ENCODE data around the gene GHRL. TPM values are rescaled to one million over a fixed set of nuclear protein-coding genes. Genes with fewer than 3 reads are reported as not detected.

The GHRL gene
- total RNA-seq, 4 donors from 2014 or later = 0.80 TPM; not detected in 3

- WGBS = 94% methylated on average over 8 of the region's 9 CpGs
- no peak for TF ChIP-seq EP300 (IDR thresholded peaks at IDR 0.05)
- TF ChIP-seq POLR2AphosphoS5 (IDR thresholded peaks at IDR 0.05) = no peak
- TF ChIP-seq POLR2A (IDR thresholded peaks at IDR 0.05) = no peak
- no peak for TF ChIP-seq CTCF (IDR thresholded peaks at IDR 0.05)
- Histone ChIP-seq H3K4me3 (no peak overlapping the region), H3K27me3 (no peaks in the 10 kb centered on the region), H3K4me1 (peaks cover 25% of the 10 kb centered on the region), H3K36me3 (peaks cover 6% of the 10 kb centered on the region), H3K27ac (no peak overlapping the region), H3K9me3 (no peaks in the 10 kb centered on the region)
- no peak for DNase-seq (ENCODE audit: low spot score in 2 of 2)
Observed at GRCh38 chr3:10289787-10290355, 2.9 kb downstream of the GHRL start.

- Histone ChIP-seq H3K9me3 (no peaks in the 10 kb centered on the region), H3K27ac (no peak overlapping the region), H3K4me3 (no peak overlapping the region), H3K36me3 (peaks cover 6% of the 10 kb centered on the region), H3K27me3 (no peaks in the 10 kb centered on the region), H3K4me1 (peaks cover 32% of the 10 kb centered on the region)
- TF ChIP-seq POLR2A (IDR thresholded peaks at IDR 0.05) = no peak
- no peak for TF ChIP-seq POLR2AphosphoS5 (IDR thresholded peaks at IDR 0.05)
- WGBS = 76% methylated on average over 9 of the region's 9 CpGs
- no peak for DNase-seq (ENCODE audit: low spot score in 2 of 2)
Observed at GRCh38 chr3:10289077-10289476, 3.7 kb downstream of the GHRL start.

GRCh38 chr3:10288575-10288960 lies 4.2 kb downstream of the GHRL start:
- H3K4me3 ChIP-seq = no peak overlapping the region
- WGBS = 93% methylated on average over 11 of the region's 11 CpGs
- peaks cover 37% of the 10 kb centered on the region for H3K4me1 ChIP-seq
- TF ChIP-seq POLR2A (IDR thresholded peaks at IDR 0.05) (no peak), POLR2AphosphoS5 (IDR thresholded peaks at IDR 0.05) (no peak), CTCF (IDR thresholded peaks at IDR 0.05) (no peak), EP300 (IDR thresholded peaks at IDR 0.05) (no peak)
- H3K27me3 ChIP-seq = no peaks in the 10 kb centered on the region
- peaks cover 6% of the 10 kb centered on the region for H3K36me3 ChIP-seq
- DNase-seq (ENCODE audit: low spot score in 2 of 2) = no peak
- no peak overlapping the region for H3K27ac ChIP-seq
- no peaks in the 10 kb centered on the region for H3K9me3 ChIP-seq

GRCh38 chr3:10287936-10288574 lies 4.7 kb downstream of the GHRL start:
- Histone ChIP-seq H3K4me1 (peaks cover 43% of the 10 kb centered on the region), H3K9me3 (no peaks in the 10 kb centered on the region), H3K27ac (no peak overlapping the region), H3K36me3 (peaks cover 6% of the 10 kb centered on the region), H3K4me3 (no peak overlapping the region), H3K27me3 (no peaks in the 10 kb centered on the region)
- no peak for TF ChIP-seq POLR2A (IDR thresholded peaks at IDR 0.05)
- no peak for TF ChIP-seq EP300 (IDR thresholded peaks at IDR 0.05)
- no peak for TF ChIP-seq POLR2AphosphoS5 (IDR thresholded peaks at IDR 0.05)
- 82% methylated on average over 11 of the region's 12 CpGs for WGBS
- peak in 1 of 2 donors; percentile 57 for DNase-seq (ENCODE audit: low spot score in 2 of 2)

- Histone ChIP-seq H3K4me3 (no peak overlapping the region), H3K27ac (no peak overlapping the region), H3K4me1 (peaks cover 45% of the 10 kb centered on the region), H3K36me3 (peaks cover 6% of the 10 kb centered on the region), H3K27me3 (no peaks in the 10 kb centered on the region), H3K9me3 (no peaks in the 10 kb centered on the region)
- TF ChIP-seq POLR2AphosphoS5 (IDR thresholded peaks at IDR 0.05) (no peak), CTCF (IDR thresholded peaks at IDR 0.05) (peak in 1 of 2 donors; percentile 25)
- 89% methylated on average over 1 of the region's 2 CpGs for WGBS
- DNase-seq (ENCODE audit: low spot score in 2 of 2) = peak in 1 of 2 donors; percentile 64
Observed at GRCh38 chr3:10286596-10287295, 6.0 kb downstream of the GHRL start.

- 63% methylated on average over 5 of the region's 5 CpGs for WGBS
- H3K27ac ChIP-seq = no peak overlapping the region
- H3K4me3 ChIP-seq = no peak overlapping the region
- TF ChIP-seq EP300 (IDR thresholded peaks at IDR 0.05) (no peak), POLR2A (IDR thresholded peaks at IDR 0.05) (no peak), CTCF (IDR thresholded peaks at IDR 0.05) (no peak), POLR2AphosphoS5 (IDR thresholded peaks at IDR 0.05) (no peak)
- H3K36me3 ChIP-seq = peaks cover 8% of the 10 kb centered on the region
- H3K4me1 ChIP-seq = peaks cover 45% of the 10 kb centered on the region
- no peaks in the 10 kb centered on the region for H3K27me3 ChIP-seq
- no peaks in the 10 kb centered on the region for H3K9me3 ChIP-seq
- DNase-seq (ENCODE audit: low spot score in 2 of 2) = no peak
Observed at GRCh38 chr3:10286133-10286524, 6.6 kb downstream of the GHRL start.
